Dedifferentiated amniotic fluid mesenchymal stem cell (primary cell): Measurements from ENCODE around the gene WDR87.
"Not testable (repeated sequence)": the region's sequence is repeated elsewhere in the genome, so short reads cannot be mapped to it uniquely, and the experiment has no call there.

Source experiments
- DNase-seq: peaks from one replicate; pipeline ENCODE4 v3.0.0-alpha.2; 2016; ENCODE audit errors: extremely low spot score

Gene WDR87

DNA sequence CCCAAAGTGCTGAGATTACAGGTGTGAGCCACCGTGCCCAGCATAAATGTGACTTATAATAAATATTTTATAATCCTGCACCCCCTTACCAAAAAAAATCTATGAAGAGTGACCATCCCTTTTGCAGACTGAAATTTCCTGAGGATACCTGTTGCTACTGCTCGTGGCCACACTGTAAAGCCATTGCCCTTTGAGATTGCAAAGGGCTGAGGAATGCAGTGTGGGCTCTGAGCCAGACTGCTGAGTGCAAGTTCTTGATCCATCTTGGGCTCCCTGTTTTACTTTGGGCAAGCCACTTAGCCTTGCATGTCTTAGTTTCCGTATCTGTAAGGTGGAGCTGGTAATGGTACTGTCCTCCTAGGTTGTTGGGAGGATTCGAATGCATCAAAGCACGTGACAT is 24.0 kb upstream of the WDR87 start:
- no peak for DNase-seq

DNA sequence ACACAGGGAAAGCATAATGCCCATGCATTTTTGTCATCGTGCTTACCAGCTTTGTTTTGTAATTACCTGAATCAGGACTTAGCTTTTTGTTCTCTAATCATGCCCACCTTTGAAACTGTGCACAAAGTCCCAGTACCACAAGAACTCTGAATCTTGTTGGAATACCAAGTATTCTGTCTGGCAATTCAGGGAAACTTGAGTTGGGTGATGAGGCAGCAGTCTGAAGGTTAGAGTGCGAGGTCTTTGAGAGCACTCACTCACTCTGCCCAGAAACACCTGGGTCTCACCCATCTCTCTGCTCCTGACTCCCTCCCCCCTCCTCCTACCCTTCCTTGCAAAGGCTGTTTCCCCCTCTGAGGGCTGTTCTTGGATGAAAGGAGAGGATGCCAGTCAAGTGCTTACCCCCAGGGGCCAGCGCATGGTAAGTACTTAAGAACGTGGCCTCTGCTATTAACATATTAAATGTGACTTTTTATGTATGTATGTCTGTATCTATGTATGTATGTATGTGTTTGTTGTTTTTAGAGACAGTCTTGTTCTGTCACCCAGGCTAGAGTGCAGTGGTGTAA is 23.0 kb upstream of the WDR87 start:
- no peak for DNase-seq

DNA sequence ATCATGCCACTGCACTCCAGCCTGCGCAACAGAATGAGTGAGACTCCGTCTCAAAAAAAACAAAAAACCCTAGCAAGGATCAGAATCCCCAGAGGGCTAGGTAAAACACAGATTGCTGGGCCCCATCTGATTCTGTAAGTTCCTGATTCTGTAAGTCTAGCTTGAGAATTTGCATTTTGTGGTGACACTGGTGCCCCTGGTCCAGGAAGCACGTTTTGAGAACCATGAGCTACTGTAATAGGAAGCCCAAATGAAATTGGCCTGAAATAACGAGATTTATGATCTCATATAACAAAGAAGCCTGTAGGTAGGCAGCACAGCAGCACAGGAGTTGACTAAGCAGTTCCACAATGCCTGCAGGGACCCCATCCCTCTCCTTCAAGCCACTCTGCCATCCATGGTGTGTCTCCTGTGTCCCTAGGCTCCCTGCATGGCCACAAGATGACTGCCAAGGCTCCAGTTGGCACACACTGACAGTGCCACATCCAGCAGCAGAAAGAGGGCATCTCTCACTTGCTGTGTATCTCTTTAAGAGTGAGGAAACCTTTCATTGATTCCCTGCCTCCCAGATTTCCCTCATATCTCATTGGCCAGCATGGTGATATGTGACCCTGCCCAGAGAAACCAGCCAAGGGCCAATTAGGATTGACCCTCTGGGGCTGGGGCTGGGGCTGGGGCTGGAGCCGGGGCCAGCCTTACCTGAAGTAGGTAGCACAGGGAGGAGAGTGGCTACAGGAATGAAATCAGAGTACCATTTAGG is 22.3 kb upstream of the WDR87 start:
- DNase-seq = no peak

DNA sequence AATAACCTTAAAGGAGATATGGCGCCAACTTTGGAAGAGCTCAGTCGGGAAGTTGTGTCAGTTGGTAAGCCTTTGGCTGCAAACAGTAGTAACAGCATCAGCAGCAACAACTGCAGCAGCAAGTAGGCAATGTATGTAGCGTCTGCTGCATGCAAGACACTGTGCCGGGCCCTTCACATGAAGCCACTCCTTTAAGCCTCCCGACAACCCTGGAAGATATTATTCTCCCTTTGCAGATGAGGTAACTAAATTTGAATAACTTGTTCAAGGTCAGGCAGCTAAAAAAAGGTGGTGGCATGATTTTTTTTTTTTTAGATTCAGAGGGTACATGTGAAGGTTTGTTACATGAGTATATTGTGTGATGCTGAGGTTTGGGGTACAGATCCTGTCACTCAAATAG is 20.3 kb upstream of the WDR87 start:
- DNase-seq = no peak

DNA sequence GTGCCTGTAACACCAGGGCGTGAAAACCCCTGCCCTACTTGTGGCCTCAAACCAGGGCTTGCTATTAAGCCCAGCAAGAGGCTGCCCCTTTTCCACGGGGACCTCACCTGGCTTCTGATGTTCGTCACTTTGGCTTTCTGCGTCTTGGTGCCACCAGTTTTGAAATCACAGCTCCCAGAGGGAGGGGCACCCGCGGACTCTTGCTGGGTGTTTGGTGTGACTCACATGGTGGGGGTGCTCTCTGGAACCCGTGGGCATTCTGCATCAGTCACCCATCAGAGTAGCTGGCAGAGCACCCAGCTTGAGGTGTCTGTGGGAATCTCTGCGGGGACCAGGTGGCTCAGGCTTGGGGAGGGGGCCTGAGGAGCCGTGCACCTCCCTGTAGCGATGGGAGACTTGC is 19.9 kb upstream of the WDR87 start:
- DNase-seq = no peak

DNA sequence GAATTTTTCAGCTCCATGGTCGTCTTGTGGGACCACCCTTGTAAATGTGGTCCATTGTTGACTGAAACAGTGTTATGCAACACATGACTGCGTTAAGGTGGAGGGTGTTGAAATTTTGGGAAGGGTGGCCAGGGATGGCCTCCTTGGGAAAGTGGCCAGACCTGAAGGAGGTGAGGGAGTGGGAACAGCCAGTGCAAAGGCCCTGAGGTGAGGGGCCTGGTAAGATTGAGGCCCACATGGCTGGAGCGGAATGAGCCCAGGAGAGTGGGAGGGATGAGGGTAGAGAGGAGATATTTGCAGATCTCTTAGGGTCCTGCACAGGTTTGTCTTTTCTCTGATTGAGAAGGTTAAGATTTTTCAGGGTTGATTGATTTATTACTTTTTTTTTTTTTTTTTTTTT is 18.8 kb upstream of the WDR87 start:
- DNase-seq = no peak

DNA sequence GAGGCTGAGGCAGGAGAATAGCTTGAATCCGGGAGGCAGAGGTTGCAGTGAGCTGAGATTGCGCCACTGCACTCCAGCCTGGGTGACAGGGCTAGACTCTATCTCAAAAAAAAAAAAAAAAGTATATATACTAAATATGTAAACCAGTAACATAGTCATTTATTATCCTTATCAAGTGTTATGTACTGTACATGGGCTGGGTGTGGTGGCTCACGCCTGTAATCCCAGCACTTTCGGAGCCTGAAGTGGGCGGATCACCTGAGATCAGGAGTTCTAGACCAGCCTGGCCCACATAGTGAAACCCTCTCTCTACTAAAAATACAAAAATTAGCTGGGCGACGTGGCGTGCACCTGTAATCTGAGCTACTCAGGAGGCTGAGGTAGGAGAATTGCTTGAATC is 18.2 kb upstream of the WDR87 start:
- not testable (repeated sequence) for DNase-seq

DNA sequence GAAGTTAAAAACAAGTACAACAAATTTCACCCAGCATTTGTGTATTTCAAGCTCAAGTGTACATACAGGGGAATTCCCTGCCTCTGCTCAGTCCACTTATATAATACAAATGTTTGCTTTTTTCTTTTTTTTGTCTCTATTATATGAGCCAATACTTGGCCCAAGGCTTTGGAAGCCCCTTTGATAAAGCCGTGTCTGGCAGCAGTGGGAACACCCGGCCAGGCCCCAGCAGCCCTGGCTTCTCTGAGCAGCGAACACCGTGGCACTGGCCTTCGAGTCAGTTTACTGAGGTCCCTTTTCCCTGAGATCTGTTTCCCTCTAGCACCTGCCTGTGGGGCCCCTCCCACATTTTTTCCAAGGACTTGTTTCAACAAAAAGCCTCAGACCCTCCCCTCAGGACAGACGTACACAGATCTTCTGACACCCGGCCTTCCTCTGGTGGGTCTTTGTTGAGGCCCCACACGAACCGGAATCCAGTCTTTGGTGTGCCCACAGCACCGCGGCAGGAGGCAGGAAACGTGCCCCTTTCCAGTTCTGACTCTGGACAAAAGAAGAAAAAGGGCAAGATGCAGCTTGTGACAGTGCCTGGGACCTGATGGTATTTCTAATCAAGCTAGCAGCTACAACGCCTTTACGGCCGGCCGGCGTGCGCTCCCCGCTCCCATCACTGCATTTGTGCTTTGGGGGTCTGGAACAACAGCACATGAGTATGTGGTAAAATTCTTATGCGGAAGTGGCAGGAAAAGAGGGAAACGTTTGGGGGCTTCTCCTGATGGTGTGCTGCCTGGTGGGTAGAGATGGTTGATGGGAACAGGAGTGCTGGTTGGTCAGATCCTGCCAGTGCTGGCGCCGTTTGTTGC is 14.4 kb upstream of the WDR87 start:
- no peak for DNase-seq

DNA sequence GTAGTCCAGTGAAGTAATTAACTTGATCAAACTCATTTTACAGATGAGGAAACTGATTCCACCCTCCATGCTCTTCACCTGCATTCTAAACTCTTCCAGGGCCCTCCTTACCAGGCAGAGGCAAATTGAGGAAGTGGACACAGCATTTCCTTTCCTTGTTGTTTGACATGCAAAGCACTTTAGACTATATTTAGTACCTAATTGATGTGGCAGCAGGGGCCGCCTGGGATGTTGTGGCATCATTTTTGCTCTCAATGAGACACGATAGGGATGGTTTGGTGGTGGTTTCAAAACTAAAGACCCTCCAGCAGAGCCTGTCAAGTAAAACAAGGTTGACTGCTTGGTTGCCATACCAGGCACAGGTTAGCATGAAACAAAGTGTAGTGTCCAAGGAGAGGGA is 8.5 kb upstream of the WDR87 start:
- no peak for DNase-seq

DNA sequence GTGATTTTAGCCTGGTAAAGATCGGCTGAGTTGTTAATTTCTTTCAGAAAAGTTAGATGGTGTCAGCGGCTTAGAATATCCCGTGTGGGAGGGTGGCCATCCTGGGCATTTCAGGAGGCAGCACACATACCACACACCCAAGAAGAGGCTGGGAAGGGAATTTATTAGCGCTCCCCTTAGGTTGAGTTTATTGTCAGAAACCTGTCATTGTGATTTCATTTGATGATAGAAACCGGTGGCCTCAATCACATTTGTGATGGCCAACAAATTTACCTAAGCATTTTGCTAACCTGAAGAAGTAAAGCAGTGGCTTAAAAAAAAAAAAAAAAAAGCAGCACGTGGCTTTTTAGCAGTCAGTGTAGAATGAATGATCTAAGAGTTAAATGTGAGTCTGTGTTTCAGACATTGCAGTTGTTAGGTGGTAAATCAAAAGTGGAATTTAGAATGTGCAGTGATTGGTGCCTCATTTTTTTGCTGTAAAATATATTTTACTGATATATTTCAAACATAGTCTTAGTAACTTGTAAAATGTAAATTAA is 3.3 kb upstream of the WDR87 start:
- no peak for DNase-seq

DNA sequence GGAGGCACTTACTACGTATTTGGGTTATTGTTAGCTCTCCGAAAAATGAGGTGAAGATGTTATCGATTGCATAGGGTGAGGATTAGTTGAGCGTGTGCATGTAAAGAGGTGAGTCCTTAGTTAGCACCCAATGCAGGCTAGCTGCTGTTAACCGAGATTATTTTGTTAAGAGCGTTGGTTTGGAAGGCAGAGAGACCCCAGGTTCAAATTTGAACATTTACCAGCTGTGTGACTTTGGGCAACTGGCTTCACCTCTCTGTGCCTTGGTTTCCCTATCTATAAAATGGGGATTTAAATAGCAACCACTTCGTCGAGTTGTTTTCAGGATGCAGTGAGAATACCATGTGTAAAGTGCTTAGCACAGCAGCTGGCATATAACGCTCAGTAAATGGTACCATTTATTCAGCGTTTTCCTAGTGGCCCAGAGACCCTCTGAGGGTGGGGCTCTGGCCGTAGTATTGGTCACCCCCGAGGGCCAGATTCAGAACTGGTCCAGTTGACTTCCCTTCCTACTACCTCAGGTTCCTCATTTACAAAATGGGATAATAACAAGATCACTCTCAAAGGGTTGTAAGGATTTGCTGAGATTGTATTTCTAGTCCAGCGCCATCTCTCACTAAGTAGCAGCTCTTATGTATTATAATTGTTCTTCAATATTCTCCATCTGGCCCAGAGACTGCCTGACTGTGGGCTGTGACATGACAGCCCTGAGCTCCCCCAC is 1.5 kb upstream of the WDR87 start:
- DNase-seq = no peak

DNA sequence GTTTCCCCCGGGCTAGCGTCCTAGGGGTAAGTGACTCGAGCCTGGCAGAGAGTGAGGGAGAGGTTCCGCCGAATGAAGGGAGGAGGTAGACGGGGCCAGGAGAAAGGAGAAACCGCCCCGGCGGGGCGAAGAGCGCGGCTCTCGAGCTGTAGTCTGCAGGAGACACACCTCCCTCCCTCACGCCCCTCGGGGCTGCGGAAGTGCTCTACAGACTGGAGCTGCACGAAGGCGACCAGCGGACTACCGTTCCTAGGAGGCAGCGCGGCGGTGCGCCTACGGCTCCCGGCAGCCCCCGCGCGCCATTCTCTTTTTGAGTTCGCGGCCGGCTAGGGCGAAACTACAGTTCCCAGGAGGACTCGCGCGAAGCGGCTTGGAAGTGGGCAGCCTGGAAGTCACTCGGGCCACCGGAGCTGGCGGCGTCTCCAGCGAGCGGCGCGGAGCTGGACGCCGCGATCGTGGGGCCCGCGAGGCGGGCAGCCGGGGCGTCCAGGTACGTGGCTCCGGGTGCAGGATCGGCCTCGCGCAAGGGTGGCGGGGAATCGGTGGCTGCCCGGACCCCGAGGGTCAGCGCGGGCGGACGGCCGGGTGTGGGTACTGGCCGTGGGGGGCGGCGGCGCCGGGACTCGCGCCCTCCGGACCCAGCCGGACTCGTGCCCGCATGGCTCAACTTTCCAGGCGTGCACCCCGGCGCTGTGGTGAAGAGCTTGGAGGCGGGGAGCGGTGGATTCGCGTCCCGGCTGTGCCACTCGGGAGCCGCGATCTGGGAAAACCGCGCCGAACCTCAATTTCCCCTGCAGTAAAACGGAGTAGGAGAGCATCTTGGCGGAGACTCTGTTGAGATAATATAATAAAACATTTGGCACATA is 708 bp upstream of the WDR87 start, which contains the start of gene SIPA1L3:
Gene SIPA1L3 (plus strand): TSS at position 340 of the 866 bp plus-strand sequence. CDS start 174,358 bp downstream, outside the sequence.
- DNase-seq = peak; percentile 96

DNA sequence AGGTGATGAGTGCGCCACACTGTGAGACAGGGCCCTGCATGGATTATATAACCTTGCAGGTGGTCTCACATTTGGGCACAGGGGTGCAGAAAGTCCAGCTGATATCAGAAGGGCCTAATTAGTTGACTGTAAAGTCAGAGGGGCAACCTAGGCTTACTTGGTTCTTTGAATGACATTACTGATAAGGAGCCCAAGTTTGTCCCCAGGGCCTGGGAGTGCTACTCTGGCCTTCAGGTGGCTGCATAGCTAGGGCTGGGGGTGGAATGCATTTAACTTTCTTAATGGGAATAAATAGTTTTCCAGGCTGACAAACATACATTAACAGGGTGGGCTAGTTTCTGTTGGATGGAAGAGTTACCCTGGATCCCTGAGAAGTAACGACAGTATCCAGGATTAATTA is 3.3 kb downstream of the WDR87 start:
- DNase-seq = no peak

DNA sequence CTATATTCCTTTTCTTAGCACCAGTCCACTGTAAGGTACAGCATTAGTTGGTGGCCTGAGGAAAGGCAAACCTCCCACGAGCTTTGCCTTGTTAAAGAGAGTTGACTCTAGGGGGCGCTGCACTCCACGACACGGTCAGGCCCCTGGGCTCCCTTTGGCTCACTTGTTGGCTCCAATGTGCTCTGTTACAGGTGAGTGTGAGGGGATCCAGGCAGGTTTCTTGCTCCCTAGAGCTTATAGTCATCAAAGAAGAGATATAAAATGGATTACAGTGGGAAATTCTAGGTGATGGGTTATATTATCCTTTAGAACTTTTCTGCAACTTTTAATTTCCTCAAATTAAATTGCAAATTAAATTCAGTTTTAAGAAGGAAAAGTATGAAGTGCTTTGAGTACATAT is 3.7 kb downstream of the WDR87 start:
- peak; percentile 67 for DNase-seq

DNA sequence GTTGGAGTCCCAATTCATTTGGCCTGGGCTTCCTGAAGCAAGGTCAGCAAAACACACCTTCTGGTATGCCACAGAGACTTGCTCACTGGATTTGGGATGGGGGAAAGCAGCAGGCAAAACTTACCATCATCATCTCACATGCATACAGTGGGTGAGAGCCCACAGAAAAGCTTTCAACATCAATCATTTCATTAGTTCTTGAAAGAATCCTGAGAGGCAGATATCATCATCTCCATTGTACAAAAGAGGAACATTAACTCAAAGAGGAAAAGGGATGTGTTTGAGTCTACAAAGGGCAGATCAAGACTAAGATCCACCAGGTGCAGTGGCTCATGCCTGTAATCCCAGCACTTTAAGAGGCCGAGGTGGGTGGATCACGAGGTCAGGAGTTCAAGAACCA is 6.4 kb downstream of the WDR87 start:
- DNase-seq = no peak

DNA sequence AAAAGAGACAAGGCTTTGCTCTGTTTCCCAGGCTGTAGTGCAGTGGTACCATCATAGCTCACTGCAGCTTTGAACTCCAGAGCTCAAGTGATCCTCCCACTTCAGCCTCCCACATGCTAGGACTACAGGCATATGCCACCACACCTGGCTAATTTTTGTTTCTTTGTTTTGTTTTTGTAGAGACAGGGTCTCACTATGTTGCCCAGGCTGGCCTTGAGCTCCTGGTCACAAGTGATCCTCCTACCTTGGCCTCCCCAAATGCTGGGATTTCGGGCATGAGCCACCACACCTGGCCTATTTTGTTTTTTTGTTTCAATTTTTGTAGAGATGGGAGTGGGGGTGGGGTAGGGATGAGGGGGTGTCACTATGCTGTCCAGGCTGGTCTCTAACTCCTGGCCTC is 6.9 kb downstream of the WDR87 start:
- DNase-seq = no peak

DNA sequence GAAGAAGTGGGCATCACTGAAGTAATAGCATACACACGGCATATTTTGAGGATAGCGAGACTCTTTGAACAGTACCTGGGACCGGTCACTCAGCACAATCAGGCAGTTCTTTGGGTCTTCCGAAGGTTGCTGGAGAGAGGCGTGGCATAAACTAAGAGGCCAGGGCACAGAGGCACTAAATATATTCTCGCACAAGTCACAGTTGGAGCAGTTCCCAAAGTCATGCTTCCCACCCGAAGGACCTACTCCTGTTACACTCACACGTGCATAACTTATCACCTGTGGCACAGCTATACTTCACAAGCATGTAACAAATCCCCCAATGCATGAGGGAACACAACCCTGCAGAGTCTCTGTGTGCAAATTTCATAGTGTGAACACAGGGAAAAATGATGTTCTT is 10.2 kb downstream of the WDR87 start:
- DNase-seq = no peak

DNA sequence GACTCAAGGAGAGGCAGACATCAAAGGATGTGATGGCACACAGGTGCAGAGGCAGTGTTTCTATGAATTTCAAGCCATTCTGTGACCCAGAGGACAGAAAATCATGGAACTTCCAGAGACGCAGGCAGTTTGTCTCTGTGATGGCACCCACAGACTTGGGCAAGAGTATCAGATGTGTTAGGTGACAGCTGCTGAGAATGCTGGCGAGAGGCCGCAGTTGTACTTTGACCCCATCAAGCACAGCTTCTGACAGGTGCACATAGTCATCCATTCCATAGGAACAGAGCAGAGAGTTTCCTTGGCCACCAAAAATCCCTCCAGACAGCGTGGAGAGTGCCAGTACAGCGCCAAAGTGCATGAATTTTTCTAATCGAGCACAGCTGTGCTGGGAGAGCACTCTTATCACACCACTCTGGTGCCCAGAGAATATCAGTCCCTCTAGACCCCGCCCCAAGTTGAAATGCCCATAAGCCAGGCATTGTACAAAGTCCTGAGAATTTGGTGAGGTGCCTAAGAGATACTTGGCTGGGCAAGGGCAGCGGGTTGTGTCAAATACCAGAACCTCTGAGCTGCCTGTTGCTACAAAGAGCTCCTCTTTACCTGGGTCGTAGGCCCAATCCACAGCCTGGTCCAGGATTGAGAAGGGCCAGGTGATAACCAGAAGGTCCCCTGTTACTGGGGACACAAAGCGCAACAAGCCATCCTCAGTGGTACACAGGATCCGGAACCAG is 12.4 kb downstream of the WDR87 start:
- DNase-seq = no peak

DNA sequence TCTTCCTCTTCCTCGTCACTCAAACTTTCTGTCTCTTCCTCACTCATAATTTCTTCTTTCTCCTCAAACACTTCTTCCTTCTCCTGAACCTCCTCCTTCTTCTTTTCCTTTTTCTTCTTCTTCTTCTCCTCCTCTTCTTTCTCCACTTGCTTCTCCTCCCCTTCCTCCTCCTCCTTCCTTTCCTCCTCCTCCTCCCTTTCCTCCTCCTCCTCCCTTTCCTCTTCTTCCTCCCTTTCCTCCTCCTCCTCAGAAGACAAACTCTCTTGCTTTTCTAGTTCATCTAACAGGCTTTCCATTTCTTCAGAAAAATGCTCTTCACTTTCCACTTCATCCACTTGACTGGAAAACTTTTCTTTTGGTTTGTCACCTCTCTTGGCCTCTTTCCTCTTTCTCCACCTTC is 19.8 kb downstream of the WDR87 start:
- DNase-seq = no peak

DNA sequence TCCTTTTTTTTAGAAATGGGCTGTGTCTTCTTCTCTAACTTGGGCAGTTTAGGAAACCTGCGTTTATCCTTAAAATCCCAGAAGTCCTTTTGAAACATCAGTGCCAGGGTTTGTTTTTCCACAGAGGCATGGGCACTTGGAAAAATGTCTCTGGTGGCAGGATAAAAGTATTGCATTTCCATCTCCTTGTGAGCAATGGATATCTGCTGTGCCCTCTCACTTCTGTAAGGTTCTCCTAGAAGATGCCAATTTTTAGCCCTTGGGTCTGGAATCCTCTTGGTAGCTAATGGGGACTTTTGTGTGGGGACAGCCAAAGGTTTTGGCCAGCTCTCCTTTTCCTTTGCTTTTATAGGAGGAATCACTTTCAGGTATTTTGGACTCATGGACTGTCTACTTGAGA is 21.0 kb downstream of the WDR87 start:
- no peak for DNase-seq
